Measurements from ENCODE around the gene WFDC5.

GRCh38 chr20:45060294-45060693 lies 54.7 kb downstream of the WFDC5 start:
- TF ChIP-seq TCF12 (IDR thresholded peaks at IDR 0.05; ENCODE audit: low read depth, low read length), result no peak
- no peak for TF ChIP-seq CTCF (IDR thresholded peaks at IDR 0.05 in 2 of 3, conservative IDR thresholded peaks at IDR 0.05 in 1 of 3; ENCODE audit: control insufficient read depth in 2 of 3, extremely low read depth in 1 of 3, insufficient read depth in 1 of 3, low read depth in 3 of 3, low read length in 3 of 3)
- TF ChIP-seq MTA2 (IDR thresholded peaks at IDR 0.05; ENCODE audit: low read depth), result no peak
- no peak for TF ChIP-seq EGR1 (IDR thresholded peaks at IDR 0.05; ENCODE audit: borderline replicate concordance in 1 of 2, low read depth in 2 of 2, low read length in 2 of 2)
- TF ChIP-seq POU2F2 (IDR thresholded peaks at IDR 0.05; ENCODE audit: borderline replicate concordance, low read depth, low read length), result no peak
- no peak for TF ChIP-seq MAX (IDR thresholded peaks at IDR 0.05; ENCODE audit: low read depth, low read length)
- no peak for TF ChIP-seq EED (IDR thresholded peaks at IDR 0.05; ENCODE audit: low read depth)
- TF ChIP-seq FOS (IDR thresholded peaks at IDR 0.05; ENCODE audit: borderline replicate concordance, extremely low read depth, insufficient read length), result no peak
- TF ChIP-seq ATF3 (IDR thresholded peaks at IDR 0.05; ENCODE audit: borderline replicate concordance, extremely low read depth, low read depth, low read length), result no peak
- no peak for TF ChIP-seq GABPA (IDR thresholded peaks at IDR 0.05; ENCODE audit: low read depth)
- no peak for TF ChIP-seq EZH2 (IDR thresholded peaks at IDR 0.05; ENCODE audit: borderline replicate concordance, control insufficient read depth, low read depth, low read length)
